A673 (cell line): ENCODE data around the gene CD28.

Experiments
- EZH2 ChIP-seq: fragments of 200-600 bp; sonication (generic); IDR thresholded peaks from 2 replicates; pipeline ENCODE4 v1.6.1; 2017; ENCODE audit warnings: borderline replicate concordance, low read depth, mild to moderate bottlenecking, mixed read lengths, antibody characterized with exemption, low read length; ENCODE audit not compliant: poor library complexity, severe bottlenecking
- TF ChIP-seq, protein P1 (sequence below): fragments of 300-800, 200-600 bp; sonication (generic); conservative IDR thresholded peaks from 2 replicates; pipeline ENCODE4 v1.5.1; 2017; ENCODE audit warnings: low read depth, mild to moderate bottlenecking, antibody characterized with exemption, low read length, moderate library complexity, mixed read lengths

DNA sequence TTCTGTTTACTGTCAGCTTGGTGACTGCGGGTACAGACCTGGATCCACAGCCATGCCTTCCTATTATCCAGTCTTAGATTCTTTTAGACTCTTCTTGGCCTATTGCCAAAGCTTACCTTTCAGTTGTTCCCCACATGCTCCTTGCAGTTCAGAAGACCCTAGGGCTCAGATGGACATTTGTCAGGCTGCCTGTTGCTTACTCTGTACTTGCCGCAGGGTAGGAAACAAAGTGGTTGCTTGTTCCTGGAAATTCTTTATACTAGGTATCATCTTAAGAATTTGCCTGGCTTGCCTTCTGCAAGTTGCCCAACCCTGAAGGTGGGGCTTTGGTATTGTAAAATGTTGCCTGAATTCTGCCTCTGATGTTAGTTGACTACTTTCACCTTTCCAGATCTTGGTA, 24.4 kb downstream of the CD28 start:
- TF ChIP-seq, protein P1, sequence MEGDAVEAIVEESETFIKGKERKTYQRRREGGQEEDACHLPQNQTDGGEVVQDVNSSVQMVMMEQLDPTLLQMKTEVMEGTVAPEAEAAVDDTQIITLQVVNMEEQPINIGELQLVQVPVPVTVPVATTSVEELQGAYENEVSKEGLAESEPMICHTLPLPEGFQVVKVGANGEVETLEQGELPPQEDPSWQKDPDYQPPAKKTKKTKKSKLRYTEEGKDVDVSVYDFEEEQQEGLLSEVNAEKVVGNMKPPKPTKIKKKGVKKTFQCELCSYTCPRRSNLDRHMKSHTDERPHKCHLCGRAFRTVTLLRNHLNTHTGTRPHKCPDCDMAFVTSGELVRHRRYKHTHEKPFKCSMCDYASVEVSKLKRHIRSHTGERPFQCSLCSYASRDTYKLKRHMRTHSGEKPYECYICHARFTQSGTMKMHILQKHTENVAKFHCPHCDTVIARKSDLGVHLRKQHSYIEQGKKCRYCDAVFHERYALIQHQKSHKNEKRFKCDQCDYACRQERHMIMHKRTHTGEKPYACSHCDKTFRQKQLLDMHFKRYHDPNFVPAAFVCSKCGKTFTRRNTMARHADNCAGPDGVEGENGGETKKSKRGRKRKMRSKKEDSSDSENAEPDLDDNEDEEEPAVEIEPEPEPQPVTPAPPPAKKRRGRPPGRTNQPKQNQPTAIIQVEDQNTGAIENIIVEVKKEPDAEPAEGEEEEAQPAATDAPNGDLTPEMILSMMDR = no peak
- no peak for TF ChIP-seq EZH2
